Anterior cingulate cortex (tissue), 58 donors: ENCODE measurements around the gene ANAPC7.
A peak's percentile ranks its signal among the peaks of the same experiment; 100 is the strongest.
"Not testable (repeated sequence)": the region's sequence is repeated elsewhere in the genome, so short reads cannot be mapped to it uniquely, and the experiment has no call there.

Source experiments
- DNase-seq, 58 donors: peaks; one replicate each; lab custom pipeline; 2025; lab: John Stamatoyannopoulos, UW

ANAPC7 gene

DNA sequence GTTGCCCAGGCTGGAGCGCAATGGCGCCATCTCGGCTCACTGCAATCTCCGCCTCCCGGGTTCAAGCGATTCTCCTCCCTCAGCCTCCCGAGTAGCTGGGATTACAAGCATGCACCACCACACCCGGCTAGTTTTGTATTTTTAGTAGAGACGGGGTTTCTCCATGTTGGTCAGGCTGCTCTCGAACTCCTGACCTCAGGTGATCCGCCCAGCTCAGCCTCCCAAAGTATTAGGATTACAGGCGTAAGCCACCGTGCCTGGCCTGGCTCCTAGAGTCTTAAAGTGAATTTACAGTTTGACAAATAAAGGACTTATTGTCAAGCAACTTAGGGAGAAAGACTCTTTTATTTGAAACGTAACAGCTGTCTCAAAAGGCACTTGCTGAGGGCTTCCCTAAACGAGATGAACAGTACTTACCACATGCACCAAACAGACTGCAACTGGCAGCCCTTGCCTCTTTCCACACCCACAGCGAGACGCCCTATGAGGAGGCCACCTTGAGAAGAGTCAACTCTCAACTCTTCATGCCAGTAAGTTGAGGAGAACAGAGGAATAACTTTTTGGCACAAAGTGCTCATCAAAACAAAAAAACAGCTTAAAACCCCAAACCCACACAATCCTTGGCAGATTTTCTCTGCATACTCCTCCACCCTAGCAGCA, 25.2 kb downstream of the ANAPC7 start:
- peak in 8 of 58 donors; percentile 6 to 41 (median 12) for DNase-seq

DNA sequence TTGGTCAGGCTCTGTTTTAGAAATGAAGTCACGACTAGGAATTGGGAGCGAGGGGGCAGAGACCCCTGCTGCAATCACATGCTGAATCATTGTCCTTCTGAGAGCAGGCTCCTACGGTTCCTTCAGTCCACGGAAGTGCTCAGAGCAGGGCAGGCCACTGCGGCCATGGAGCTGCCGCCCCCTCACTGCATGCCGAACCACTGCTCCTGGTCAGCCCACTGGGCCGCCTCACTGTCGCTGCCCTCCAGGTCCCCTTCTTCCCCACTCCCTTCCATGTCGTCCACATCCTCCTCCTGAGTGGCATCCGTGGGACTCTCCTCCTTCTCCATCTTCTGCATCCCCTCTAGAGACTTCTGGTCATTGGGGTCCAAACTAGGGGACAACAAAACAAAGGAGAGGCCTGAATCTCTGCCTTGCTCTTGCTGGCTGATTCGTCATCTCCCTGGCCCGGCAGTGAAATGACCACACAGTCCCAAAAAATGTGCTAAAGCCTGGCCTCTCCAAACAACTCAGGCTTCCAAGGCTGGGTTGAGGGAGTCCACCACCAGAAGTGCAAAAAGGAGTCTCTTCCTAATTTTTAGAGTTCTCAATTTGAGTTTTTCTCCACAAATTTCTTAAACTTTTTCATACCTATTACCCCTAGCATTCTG, 29.4 kb downstream of the ANAPC7 start:
- no peak for DNase-seq

DNA sequence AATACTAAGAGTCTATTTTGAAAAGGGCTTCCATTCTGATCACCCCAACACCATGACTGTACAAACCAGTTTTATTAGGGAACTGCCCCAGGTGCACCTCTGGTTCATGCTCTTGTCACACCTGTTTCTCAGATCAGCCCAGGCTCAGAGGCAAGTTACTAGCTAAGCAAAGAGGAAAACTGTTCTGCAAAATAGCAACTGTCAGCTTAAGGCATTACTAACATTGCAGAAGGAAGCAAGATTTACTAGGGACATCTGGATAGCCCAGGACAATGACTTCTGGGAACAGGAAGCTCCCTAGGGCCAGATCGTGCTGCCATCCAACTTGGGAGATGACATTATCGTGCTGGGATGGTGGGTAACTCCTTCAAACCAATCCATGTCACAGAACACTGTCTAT, 30.1 kb downstream of the ANAPC7 start:
- no peak for DNase-seq

DNA sequence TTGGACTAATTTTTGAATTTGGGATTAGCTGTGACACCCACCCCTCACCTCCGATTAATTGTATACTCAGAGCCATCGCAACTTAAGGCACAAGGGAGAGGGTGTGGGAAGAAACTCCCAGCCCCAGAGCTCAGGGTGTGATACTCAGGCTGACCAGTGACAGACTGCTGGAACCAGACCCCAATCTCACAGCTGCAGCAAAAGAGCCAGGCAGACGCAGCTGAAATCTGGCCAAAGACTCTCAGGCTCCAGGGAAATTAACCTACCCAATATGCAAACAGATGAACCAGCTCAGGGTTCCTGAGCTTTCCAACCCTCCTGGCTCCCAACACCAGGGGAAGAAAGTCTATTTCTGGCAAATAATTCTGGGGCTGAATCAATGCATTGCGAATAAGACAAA, 30.5 kb downstream of the ANAPC7 start:
- peak in 2 of 58 donors; percentile 5 to 29 for DNase-seq

DNA sequence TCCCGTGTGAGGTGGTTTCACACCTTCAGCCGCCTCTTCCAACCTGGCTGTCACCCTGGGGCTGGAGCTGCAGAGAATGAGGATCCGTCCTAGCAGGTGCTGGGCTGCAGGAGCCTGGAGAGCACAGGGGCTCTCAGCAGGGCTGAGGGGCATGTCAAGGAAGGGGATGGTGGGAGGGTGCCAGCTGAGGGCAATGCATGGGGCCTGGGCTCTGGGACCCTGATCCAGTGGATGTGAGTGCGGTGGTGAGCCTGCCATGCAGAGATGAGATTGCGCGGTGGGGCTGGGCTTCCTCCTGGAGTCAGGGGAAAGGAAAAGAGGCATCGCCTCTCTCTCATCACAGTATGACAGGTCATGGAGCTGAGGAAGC, 31.5 kb downstream of the ANAPC7 start:
- no peak for DNase-seq

DNA sequence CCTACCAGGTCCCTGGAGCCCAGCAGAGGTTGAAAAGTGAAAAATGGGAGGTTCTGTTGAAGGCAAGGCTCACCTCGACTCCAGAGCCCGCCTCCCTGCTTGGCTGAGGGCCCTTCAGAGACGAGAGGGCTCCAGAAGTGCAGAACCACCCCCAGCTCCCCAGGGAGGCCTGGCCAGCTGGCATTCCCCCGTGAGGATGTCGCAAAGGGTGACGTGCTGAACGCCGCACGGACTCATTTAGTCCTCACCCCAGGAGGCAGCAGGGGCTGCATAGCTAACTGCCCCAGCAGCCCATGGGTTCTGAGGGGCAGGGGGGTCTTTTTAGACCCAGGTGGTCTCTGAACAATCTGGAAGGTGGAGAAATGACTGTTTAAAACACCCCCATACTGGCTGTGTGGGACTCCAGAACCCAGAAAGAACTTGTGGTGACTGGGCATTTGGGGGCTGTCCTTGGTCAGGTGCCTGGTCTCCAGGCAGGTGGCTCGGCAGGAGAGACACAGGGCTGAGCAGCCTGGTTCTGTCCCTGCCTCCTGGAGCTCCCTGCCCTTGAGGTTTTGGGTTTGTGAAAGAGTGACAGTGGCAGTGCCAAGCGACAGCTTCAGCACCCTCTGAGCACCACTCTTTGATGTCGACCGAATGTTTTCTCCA, 32.0 kb downstream of the ANAPC7 start:
- peak in 2 of 58 donors; percentile 17 to 19 for DNase-seq

DNA sequence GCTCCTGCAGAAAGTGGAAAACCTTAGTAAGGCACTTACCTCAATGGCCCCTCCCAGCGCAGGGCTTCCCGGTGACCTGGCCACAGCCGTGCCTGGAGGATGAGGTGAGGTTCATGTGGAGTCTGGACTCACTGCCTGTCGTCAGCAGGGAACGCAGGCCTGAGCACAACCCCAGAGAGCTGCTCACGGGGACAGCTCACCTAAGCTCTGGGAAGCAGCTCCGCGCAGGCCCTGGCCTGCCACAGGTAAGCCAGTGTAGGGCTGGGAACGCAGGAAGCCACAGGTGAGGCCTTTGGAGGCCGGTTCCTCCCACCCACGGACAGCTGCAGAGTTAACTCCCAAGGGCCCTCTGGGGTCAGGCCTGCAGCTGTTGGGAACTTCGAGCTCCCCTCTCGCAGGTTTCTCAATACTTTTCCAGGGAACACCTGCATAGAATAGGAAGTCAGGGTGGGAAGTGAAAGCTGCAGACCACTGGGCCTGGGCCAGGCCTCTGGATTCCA, 32.7 kb downstream of the ANAPC7 start:
- DNase-seq, result no peak

DNA sequence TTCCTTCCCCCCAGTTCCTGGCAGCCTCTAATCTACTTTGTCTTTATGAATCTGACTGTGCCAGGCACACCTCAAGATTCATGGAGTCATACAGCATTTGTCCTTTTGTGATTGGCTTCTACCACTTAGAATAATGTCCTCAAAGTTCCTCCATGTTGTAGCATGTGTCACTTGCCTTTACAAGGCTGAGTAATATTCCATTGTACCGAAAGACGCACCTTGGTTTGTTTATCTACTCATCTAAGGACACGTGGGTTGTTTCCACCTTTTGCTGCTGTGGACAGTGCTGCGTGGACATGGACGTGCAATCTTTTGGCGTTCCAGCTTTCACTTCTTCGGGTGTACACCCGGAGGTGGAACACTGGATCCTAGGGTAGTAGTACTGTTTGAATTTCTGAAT, 33.5 kb downstream of the ANAPC7 start:
- no peak for DNase-seq

DNA sequence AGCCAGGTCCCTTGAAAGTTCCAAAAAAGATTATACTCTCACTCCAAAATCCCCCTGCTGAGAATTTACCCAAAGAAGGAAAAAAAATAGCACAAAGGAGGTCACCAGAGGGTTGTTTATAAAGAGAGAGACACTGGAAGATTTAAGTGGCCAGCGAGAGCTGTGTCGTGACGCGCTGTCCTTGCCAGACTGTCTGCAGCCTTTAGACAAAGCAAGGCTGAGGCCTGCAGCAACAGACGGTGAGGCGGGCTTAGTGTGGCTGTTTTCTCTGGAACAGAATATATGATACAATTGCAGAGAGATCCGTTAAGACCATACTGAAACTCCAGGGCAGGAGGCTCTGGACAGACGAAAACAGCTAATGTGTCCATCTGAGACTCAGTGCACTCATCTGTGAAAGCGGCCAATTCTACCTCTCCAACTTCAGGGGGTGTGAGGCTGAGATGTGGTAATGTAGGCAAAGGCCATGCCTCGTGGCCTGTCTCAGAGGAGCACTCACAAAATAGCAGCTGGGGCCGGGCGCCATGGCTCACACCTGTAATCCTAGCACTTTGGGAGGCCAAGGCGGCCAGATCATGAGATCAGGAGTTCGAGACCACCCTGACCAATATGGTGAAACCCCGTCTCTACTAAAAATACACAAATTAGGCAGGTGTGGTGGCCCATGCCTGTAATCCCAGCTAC, 36.2 kb downstream of the ANAPC7 start:
- peak in 15 of 58 donors; percentile 6 to 56 (median 25) for DNase-seq

DNA sequence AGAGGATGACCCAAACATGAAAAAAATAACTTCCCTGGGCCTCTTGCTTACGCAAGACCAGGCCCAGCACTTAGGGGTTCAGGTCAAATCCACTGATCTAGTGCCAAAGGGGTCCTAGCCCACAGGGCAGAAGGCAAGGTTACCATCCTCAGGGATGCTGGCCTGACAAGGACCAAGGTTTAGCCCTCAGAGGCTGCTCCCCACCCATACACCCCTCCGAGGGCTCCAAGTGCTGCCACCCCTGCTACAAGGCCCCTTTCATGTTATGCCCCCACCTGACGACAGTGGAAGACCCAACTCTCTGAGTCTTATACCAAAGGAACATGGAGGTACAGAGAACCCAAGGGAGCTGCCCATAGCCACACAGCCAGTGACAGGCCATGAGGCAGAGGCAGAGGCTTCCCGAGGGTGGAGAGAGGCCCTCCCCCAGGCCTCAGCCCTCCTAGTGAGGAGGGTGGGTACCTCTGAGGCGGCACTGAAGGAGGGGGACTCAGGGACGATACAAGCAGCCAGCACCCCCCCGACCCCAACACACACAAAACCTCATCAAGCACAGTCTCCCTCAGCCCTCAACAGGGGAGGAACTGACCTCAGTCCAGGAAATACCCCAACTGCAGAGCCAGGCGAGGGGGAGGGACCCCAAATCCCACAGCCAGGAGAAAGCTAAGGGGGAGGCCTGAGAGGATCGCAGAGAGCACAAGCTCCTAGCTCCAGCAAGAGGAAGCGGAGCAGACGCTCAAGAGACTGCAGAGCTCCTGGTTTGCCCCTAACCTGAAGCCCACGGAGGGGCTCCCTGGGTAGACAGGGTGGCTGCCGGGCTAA, 37.0 kb downstream of the ANAPC7 start:
- DNase-seq, result no peak

DNA sequence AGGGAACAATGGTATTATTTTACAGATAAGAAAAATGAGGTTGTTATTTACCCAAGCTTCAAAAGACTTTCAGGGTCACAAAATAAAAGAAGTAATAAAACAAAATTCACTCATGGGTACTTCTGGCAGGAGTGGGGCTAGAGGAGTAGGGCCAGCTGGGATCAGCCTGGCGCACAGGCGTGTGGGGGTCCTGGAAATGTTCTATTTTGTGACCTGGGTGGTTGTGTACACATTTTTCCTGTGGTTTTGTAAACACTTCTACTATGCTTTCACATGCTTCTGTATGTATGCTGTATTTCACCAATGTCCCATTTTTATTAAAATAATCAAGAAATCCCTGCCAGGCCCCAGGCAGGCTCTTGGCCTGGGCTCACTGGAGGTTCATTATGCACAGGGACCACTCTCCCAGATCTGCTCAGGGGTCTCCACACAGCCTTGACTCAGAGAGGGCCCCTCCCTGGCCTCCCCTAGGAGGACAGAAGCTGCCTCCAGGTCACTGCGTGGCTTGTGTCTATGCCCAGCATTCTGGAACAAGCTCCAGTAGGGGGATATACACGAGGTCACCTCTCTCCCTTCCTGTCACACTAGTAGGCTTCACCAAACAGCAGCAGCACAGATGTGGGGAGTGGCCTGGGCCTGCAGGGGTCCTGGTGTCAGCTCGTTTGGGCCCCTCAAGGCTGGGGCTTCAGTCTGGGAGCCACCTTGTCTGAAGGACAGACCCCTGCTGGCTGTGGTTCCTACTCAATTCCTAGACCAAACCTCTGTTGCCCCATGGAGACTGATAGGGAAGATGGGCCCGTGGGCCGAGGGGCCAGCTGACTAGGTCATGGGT, 37.8 kb downstream of the ANAPC7 start:
- DNase-seq, result no peak

DNA sequence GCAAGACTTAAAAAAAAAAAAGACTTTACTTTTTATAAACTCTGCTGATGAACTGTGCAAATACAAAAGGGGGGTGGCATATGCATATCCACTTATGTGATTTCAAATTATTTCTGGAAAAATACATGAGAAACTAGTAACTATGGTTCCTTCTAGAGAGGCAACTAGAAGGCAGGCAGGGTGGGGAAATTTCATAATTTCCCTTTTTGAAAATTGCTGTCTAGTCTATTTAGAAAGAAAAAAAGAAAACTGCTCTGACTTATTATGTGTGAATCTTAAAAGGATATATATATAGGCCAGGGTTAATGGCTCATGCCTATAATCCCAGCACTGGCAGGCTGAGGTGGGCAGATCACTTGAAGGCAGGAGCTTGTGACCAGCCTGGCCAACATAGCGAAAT, 42.3 kb downstream of the ANAPC7 start:
- no peak for DNase-seq

DNA sequence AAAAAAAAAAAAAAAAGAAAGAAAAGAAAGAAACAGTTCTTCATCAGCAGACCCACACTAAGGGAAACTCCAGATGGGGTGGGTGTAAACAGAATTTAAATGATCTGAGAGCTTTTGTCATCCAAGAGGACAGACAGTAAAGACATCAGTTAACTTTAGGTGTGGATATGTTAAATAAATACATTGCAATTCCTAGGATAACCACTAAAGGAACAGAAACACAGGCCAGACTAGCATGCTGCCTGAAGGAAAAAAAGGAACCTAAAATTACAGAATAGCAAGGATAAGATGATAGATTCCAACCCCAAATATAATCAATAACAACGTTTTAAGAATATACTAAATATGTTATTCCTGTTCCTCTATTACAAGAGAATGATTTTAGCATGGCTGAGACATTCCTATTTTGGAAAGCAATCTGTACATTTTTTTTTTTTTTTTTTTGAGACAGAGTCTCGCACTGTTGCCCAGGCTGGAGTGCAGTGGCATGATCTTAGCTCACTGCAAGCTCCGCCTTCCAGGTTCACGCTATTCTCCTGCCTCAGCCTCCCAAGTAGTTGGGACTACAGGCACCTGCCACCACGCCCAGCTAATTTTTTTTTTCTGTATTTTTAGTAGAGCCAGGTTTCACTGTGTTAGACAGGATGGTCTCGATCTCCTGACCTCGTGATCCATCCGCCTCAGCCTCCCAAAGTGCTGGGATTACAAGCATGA, 45.0 kb downstream of the ANAPC7 start:
- DNase-seq, result not testable (repeated sequence)

DNA sequence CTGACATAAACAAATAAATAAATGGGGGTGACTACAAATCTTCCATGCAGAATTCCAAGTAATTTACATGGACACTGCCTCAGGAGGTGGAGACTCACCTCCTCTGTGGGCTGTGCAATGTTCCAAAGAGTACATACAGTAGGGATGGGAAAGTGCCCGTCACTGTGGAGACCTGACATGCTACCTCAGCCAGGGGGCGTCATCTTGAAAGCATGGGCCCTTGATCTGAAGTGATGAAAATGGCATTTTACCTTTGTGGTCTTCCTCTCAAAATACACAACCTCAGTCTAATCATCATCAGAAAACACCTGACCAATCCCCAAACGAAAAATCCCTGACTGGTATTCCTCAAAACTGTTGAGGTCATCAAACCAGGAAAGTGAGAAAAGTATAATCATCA, 48.4 kb downstream of the ANAPC7 start:
- no peak for DNase-seq

DNA sequence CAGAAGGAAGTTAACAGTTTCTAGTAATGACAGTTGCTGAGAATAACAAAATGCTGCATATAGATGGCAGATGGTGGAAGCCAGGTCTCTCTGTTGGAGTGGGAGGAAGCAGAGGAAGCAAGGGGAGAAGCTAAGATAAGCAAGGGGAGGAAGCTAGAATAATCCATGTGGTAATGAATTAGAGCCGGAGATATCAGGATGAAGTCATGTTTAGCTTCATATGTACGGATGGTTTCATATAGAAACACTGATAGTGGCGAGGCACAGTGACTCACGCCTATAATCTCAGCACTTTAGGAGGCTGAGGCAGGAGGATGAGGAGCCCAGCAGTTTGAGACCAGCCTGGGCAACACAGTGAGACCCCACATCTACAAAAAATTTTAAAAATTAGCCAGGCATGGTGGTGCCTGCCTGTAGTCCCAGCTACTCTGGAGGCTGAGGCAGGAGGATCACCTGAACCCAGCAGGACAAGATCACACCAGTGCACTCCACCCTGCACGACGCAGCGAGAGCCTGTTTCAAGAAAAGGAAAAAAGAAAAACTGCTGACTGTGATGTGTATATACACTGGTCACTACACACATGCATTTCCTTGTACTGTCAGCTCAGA, 49.2 kb downstream of the ANAPC7 start:
- peak in 3 of 58 donors; percentile 17 to 56 (median 24) for DNase-seq

DNA sequence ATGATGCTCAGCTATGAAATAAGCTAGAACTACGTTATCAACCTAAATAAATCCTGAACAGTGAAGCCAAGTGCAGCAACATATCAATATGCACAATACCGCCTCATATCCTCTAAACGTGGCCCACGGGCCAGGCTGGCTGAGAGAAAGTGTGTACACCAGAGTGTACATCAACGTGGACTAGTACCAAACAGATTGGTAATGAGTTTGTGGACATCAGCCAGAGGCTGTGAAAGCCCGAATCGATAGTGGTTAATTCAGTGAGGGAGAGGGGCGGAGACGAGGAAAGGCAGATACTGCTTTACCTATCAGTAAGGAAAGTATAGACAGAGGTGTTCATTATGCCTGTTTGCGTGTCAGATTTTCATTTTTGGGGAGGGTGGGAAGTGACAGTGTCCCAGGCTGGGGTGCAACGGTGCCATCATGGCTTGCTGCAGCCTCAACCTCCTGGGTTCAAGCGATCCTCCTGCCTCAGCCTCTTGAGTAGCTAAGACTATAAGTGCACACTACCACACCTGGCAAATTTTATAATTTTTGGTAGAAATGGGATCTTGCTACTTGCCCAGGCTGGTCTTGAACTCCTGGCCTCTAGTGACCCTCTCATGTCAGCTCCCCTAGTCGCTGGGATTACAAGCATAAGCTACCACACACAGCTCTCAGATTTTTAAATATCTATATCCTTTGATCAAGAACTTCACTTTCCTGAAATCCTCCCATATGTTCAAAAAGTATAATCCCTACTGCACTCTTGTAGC, 50.1 kb downstream of the ANAPC7 start:
- no peak for DNase-seq

DNA sequence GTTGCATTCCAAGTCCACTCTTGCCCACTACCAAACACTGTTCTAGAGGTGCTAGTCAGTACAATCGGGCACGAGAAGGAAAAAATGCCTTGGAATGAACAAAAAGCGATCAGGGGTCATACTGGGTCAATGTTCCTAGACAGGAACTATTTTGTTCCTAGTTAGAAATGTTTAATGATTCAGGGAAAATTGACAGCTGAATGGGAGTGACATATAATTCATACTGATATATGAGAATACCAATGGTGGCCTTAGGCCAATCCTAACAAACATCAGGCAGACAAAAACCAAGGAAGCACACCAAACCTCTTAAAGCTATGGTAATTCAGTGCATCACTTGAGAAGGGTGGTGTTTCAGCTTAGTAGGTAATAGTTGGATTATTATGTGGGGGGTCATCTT, 51.1 kb downstream of the ANAPC7 start:
- no peak for DNase-seq

DNA sequence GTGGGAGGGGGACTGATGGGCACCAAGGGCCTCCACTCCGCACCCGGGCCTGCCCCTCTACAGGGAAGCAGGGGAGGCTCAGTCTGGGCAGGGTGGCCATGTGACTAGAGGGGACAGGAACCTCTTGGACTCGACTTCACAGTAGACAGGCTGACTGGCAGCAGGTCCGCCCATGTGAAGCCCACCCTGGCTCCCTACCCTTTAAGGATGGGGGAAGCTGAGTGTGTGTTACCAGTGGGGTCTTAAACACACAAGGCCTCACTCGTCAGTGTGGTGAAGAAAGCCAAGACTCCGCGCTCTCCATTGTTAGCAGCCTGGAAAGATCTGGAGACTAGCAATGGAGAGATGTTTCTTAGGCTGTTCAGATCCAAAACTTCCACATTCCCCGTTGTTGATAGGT, 52.4 kb downstream of the ANAPC7 start:
- no peak for DNase-seq
